IPS-18a (cell line): ENCODE measurements around the gene RAB4A.

Source experiments
- H3K27ac ChIP-seq: one replicate; pipeline ENCODE4 v1.5.1; 2013; ENCODE audit warnings: low read length
- H3K27me3 ChIP-seq: one replicate; pipeline ENCODE4 v1.6.1; 2013; ENCODE audit warnings: mild to moderate bottlenecking, low read length; ENCODE audit not compliant: control insufficient read depth, insufficient read depth
- H3K36me3 ChIP-seq: one replicate; pipeline ENCODE4 v1.6.1; 2013; ENCODE audit warnings: low read depth, low read length; ENCODE audit not compliant: control insufficient read depth
- H3K4me1 ChIP-seq: one replicate; pipeline ENCODE4 v1.6.1; 2013; ENCODE audit warnings: low read depth, low read length; ENCODE audit not compliant: control insufficient read depth
- H3K4me3 ChIP-seq: one replicate; pipeline ENCODE4 v1.5.1; 2013; ENCODE audit warnings: low read length
- H3K9ac ChIP-seq: one replicate; pipeline ENCODE4 v1.6.1; 2013; ENCODE audit warnings: mild to moderate bottlenecking, low read length, moderate library complexity
- H3K9me3 ChIP-seq: one replicate; pipeline ENCODE4 v1.6.1; 2013; ENCODE audit warnings: low read depth, low read length; ENCODE audit not compliant: control insufficient read depth

RAB4A gene

DNA sequence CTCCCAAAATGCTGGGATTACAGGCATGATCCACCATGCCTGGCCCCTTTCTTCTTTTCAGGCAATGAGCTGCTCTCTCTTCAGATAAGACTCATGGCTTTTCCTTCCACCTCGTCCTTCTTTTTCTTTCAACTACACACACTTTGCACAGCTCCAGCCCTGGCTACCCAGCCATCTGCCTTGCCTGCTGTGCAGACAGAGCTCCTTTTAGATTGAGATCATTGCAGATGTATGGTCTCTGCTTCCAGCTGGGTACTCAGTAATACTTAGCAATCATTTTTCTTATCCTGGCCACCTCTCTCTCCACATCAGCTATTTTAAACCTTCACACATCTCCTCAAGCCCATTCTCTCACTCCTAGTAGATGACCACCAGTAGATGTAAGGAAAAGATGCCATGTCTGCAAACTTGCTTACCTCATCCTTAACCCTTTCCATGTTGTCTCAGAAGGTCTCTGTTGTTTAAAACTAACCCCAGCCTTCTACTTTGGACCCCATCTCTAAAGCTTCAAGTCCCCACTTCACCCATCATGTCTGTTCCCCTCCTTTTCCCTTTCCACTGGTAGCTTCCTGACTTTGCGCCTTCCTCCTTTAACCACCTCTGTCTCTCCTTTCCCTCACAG, 7.3 kb downstream of the RAB4A start:
- Histone ChIP-seq H3K4me3 (no peak overlapping the region), H3K4me1 (peaks cover 3% of the 10 kb centered on the region), H3K9me3 (no peaks in the 10 kb centered on the region), H3K27ac (no peak overlapping the region), H3K36me3 (no peaks in the 10 kb centered on the region), H3K9ac (no peak overlapping the region), H3K27me3 (peaks cover under 1% of the 10 kb centered on the region)

DNA sequence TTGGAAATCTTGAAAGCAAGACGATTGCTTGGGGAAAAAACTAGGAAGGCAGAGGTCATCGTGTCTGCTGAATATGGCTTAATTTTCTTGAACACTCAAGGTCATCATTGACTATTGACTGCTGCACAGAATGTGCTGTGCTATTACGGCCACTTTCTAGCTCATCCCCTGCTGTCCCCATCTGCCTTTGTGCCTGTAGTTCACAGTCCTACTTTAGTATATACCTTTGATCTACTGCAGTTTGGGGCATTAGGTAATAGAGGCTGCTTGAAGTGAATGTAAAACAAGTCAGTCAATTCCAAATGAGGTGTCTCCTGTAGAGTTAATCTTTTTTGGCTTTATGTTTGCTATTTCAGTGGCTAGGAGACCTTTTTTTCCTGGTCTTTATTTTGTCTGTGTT, 8.3 kb downstream of the RAB4A start:
- Histone ChIP-seq H3K4me3 (no peak overlapping the region), H3K27ac (no peak overlapping the region), H3K9me3 (no peaks in the 10 kb centered on the region), H3K4me1 (peaks cover 3% of the 10 kb centered on the region), H3K36me3 (no peaks in the 10 kb centered on the region), H3K9ac (no peak overlapping the region), H3K27me3 (no peaks in the 10 kb centered on the region)

DNA sequence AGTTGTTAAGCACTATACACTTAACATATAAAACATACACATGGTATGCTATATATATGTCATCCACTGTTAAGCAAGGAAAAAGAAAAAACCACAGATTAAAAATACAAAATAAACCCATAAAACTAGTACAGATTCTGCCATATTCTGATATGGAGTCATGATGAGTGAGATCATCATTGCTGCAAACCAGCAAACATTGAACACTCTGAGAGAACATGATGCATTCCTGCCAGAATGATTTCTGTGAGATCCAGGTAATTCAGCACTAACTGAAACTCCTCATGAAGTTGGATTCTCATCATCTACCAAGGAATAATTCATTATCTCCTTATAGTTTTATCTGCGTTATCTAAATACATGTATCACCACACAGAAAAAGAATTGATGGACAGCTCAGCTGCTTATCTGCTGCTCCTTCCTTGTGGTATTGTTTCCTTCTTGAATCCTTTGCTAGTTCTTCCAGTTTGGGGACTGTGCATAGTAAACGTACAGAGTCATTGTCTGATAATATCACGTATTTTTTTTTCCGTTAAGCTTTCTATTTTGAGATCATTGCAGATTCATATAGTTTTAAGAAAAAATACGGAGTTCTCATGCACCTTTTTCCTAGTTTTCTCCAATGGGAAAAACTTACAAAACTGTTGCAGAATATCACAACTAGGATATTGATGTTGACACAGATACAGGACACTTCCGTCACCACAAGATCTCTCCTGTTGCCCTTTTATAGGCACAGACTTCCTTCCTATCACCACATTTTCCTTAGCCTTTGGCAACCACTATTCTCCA, 9.3 kb downstream of the RAB4A start:
- Histone ChIP-seq H3K9me3 (no peaks in the 10 kb centered on the region), H3K9ac (no peak overlapping the region), H3K4me1 (peaks cover under 1% of the 10 kb centered on the region), H3K27ac (no peak overlapping the region), H3K36me3 (no peaks in the 10 kb centered on the region), H3K4me3 (no peak overlapping the region), H3K27me3 (no peaks in the 10 kb centered on the region)

DNA sequence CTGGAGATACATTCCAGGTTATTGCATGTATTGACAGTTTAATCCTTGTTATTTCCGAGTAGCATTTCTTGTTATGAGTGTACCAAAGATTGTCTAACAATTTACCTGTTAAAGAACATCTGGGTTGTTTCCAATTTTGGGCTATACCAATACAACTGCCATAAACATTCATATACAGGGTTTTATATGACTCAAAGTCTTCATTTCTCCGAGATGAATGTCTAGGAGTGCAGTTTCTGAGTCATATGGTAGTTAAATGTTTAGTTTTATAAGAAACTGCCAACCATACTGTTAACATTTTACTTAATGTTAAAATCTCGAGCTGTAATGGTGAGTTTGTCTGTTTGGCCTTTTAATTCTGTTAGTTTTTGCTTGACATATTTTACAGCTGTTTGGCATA, 10.0 kb downstream of the RAB4A start:
- Histone ChIP-seq H3K36me3 (no peaks in the 10 kb centered on the region), H3K4me1 (peaks cover under 1% of the 10 kb centered on the region), H3K27me3 (no peaks in the 10 kb centered on the region), H3K4me3 (no peak overlapping the region), H3K9me3 (no peaks in the 10 kb centered on the region), H3K27ac (no peak overlapping the region), H3K9ac (no peak overlapping the region)

DNA sequence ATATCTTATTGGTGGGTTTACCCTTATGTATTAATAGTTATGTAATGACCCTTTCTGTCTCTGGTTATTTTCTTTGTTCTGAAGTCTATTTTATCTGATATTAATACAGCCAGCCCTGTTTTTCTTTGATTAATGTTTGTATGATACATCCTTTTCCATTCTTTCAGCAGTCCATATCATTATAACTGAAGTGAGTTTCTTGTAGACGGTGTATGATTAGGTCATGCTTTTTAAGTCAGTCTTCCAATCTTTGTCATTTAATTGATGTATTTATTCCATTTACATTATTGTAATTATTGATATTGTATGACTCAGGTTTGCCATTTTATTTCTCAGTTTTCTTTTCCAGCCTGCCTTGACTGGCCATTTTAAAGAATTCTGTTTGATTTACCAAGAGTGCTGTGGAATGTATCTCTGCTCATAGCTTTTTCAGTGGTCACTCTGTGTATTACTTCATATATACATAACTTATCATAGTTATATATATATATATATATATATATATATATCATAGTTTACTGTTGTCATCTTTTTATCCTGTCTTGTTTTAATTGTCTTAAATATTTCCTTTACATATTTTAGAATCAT, 10.5 kb downstream of the RAB4A start:
- H3K4me1 ChIP-seq: peaks cover 3% of the 10 kb centered on the region
- no peak overlapping the region for H3K9ac ChIP-seq
- no peak overlapping the region for H3K27ac ChIP-seq

DNA sequence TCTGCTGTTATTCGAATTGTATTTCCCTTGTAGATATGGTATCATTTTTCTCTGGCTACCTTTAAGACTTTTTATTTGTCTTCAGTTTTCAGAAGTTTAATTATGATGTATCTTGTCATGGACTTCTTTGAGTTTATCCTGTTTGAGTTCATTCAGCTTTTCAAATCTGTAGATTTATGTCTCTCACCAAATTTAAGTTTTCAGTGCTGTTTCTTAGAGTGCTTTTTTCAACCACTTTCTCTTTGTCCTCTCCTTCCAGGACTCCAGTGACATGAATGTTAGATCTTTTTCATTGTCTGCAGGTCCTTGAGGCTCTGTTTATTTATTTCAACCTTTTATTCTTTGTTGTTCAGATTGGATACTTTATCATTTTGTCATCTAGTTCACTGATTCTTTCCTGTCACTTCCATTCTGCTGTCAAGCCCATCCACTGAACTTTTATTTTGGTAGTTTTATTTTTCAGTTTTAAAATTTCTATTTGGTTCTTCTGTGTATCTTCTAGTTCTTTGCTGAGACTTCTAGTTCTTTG, 11.4 kb downstream of the RAB4A start:
- Histone ChIP-seq H3K9ac (no peak overlapping the region), H3K36me3 (no peaks in the 10 kb centered on the region), H3K27me3 (no peaks in the 10 kb centered on the region), H3K4me1 (peaks cover 3% of the 10 kb centered on the region), H3K9me3 (no peaks in the 10 kb centered on the region), H3K4me3 (no peak overlapping the region), H3K27ac (no peak overlapping the region)

More for the DNA sequence above, 10.5 kb downstream of the RAB4A start:
- Histone ChIP-seq H3K36me3 (no peaks in the 10 kb centered on the region), H3K9me3 (no peaks in the 10 kb centered on the region), H3K27me3 (no peaks in the 10 kb centered on the region), H3K4me3 (no peak overlapping the region)

DNA sequence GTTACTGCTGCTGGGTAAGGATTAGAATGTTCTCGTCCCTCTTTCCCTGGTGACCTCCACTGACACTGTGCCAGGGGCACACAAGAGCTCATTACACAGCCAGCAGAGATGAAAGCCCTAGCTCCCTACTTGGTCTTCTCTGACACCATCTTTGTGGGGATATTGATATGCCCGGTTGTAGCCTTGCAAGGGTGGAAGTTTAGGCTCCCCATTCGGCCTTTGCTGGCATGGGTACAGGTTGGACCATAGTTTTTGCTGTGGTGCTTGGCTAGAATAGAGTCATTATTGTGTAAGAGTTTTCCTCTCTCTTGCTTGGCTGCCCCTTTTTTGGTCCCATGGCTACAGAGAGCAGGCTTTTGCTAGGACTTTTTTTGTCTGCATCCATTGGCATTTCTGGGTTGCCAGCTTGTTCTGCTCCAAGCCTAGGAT, 12.3 kb downstream of the RAB4A start:
- Histone ChIP-seq H3K4me1 (peaks cover 3% of the 10 kb centered on the region), H3K9me3 (no peaks in the 10 kb centered on the region), H3K27me3 (no peaks in the 10 kb centered on the region), H3K9ac (no peak overlapping the region), H3K27ac (no peak overlapping the region), H3K36me3 (no peaks in the 10 kb centered on the region), H3K4me3 (no peak overlapping the region)

DNA sequence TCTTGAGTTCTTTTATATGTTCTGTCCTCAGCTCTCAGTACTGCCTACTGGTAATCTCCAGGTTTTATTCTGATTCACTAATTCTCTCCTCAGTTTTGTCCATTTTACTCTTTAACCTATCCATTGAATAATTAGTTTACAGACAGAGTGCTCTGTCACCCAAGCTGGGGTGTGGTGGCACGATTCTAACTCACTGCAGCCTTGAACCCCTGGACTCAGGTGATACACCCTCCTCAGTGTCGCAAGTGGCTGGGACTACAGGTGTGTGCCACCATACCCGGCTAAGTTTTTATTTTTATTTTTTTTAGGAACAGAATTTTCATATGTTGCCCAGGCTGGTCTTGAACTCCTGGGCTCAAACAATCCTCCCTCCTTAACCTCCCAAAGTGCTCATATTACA, 14.0 kb downstream of the RAB4A start:
- no peaks in the 10 kb centered on the region for H3K27me3 ChIP-seq
- no peaks in the 10 kb centered on the region for H3K9me3 ChIP-seq
- no peak overlapping the region for H3K27ac ChIP-seq
- H3K9ac ChIP-seq: no peak overlapping the region
- H3K4me3 ChIP-seq: no peak overlapping the region
- H3K4me1 ChIP-seq: peaks cover 3% of the 10 kb centered on the region
- peaks cover 6% of the 10 kb centered on the region for H3K36me3 ChIP-seq

DNA sequence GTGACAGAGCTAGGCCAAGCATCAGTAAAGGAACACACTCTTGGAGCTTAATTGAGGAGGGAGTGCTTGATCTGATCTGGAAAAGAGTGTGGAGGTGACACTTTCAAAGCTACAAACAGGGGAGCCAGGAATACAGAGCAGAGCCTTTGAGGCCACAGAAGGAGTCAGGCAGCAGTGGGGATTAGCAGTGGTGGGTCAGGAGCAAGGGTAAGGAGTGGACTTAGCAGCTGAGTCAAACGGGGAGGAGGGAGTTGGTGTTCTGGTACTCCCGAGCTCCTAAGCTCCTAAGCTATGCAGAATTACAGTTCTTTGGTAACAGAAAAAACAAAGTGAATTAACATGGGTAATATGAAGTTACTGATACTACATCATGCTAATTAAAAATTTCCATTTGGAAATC, 14.5 kb downstream of the RAB4A start:
- Histone ChIP-seq H3K9me3 (no peaks in the 10 kb centered on the region), H3K4me1 (peaks cover 3% of the 10 kb centered on the region), H3K4me3 (no peak overlapping the region), H3K9ac (no peak overlapping the region), H3K27ac (no peak overlapping the region), H3K27me3 (no peaks in the 10 kb centered on the region), H3K36me3 (peaks cover 8% of the 10 kb centered on the region)

DNA sequence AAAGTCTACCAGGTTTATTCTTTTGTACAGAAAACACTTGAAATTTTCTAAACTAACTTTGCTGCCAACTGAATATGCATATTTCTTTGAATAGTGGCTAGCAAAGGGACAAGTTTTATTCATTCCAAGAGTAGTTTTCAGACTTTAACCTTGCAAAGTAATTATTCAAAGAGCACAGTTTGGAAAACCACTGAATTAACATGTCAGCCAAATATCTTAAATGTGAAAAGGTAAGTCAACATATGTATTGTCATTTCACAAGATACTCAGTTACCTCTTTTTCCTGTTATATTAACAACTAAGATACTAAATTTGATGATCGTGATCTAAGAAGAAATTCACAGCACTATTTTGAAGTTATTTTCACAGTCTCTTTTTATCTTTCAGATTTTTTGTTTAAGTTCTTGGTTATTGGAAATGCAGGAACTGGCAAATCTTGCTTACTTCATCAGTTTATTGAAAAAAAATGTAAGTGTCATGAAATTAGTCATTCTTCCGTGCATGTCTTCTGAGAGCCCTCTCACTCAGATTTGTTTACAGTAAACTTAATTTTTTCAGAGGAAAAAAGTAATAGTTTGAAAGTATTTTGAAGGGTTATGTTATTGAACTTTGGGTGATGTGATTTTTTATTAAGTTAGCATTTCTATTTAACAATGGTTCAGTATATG, 15.3 kb downstream of the RAB4A start:
- Histone ChIP-seq H3K9me3 (no peaks in the 10 kb centered on the region), H3K27me3 (no peaks in the 10 kb centered on the region), H3K27ac (no peak overlapping the region), H3K9ac (no peak overlapping the region), H3K4me1 (peaks cover 3% of the 10 kb centered on the region), H3K4me3 (no peak overlapping the region), H3K36me3 (peaks cover 8% of the 10 kb centered on the region)

DNA sequence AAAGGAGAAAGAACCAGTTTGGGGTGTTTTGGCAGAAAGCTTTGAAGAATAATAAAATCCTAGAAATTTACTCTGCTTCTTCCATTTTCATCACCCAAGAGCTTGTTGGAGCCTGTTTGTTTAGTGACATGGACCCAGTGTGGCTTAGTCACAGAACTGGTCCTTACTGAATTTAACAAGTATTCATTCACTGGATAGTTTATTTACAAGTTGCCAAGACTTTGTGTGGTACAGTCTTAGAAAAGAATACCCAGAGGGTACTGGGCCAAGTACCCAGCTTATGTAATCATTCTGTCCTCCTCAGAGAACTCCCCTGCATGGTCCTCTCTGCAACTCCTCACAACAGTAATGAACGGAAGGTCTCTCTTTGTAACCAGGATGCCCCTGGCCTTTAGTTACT, 16.4 kb downstream of the RAB4A start:
- Histone ChIP-seq H3K27ac (no peak overlapping the region), H3K27me3 (no peaks in the 10 kb centered on the region), H3K9ac (no peak overlapping the region), H3K9me3 (no peaks in the 10 kb centered on the region), H3K4me1 (peaks cover 3% of the 10 kb centered on the region), H3K4me3 (no peak overlapping the region), H3K36me3 (peaks cover 8% of the 10 kb centered on the region)
